CD14-positive monocyte (primary cell): ENCODE data around the gene RIOK3. TPM values are rescaled to one million over a fixed set of nuclear protein-coding genes. Genes with fewer than 3 reads are reported as not detected.

Experiments used
- DNase-seq, 3 donors: peaks; one replicate each; pipeline ENCODE4 v3.0.0-alpha.2; 2011 to 2022
- H2AFZ ChIP-seq: 2 replicates; pipeline ENCODE4 v1.6.0; 2012; ENCODE audit warnings: mild to moderate bottlenecking, low read depth, low read length, inconsistent platforms; ENCODE audit not compliant: insufficient read depth, poor library complexity, severe bottlenecking
- H3K27ac ChIP-seq, 2 donors: 1 replicate in 1 of 2; 2 replicates in 1 of 2; pipeline ENCODE4 v1.5.1; 2012 to 2013; ENCODE audit warnings: low read length in 2 of 2, control low read depth in 1 of 2, inconsistent platforms in 1 of 2, low read depth in 1 of 2, mild to moderate bottlenecking in 1 of 2
- H3K27me3 ChIP-seq, 2 donors: one replicate each; pipeline versions ENCODE4 v1.6.0 to v1.6.1; 2011 to 2013; ENCODE audit warnings: low read length in 2 of 2; ENCODE audit not compliant: control insufficient read depth in 2 of 2, insufficient read depth in 2 of 2
- H3K36me3 ChIP-seq, 2 donors: replicated peaks in 1 of 2; 1 replicate in 1 of 2; 2 replicates in 1 of 2; pipeline versions ENCODE4 v1.5.1 to v1.6.1; 2012 to 2013; ENCODE audit warnings: low read length in 2 of 2, control low read depth in 1 of 2, inconsistent platforms in 1 of 2, mild to moderate bottlenecking in 1 of 2; ENCODE audit not compliant: insufficient read depth in 2 of 2, control insufficient read depth in 1 of 2
- H3K4me1 ChIP-seq, 2 donors: 1 replicate in 1 of 2; 2 replicates in 1 of 2; pipeline versions ENCODE4 v1.5.1 to v1.6.1; 2012 to 2013; ENCODE audit warnings: low read length in 2 of 2, control low read depth in 1 of 2, inconsistent platforms in 1 of 2, mild to moderate bottlenecking in 1 of 2, moderate library complexity in 1 of 2; ENCODE audit not compliant: insufficient read depth in 2 of 2, control insufficient read depth in 1 of 2
- H3K4me2 ChIP-seq: replicated peaks from 2 replicates; pipeline ENCODE3; 2012; ENCODE audit warnings: low read length, moderate library complexity, mild to moderate bottlenecking; ENCODE audit not compliant: poor library complexity, severe bottlenecking; ENCODE audit errors: extremely low read depth
- H3K4me3 ChIP-seq, 3 experiments: fragments of 200-600 bp in 1 of 3; sonication (generic) in 1 of 3; replicated peaks in 1 of 3; 1 replicate in 2 of 3; 2 replicates in 1 of 3; pipeline ENCODE4 v1.5.1; 2011 to 2013; ENCODE audit warnings: low read length in 3 of 3, mild to moderate bottlenecking in 3 of 3, control low read depth in 2 of 3, low read depth in 2 of 3, inconsistent platforms in 1 of 3, moderate library complexity in 1 of 3
- H3K79me2 ChIP-seq: 2 replicates; pipeline ENCODE4 v1.6.0; 2012; ENCODE audit warnings: mild to moderate bottlenecking, control low read depth, inconsistent platforms, low read length, moderate library complexity; ENCODE audit not compliant: insufficient read depth
- H3K9ac ChIP-seq: 2 replicates; pipeline ENCODE4 v1.6.0; 2017; ENCODE audit warnings: low read length, mild to moderate bottlenecking; ENCODE audit not compliant: insufficient read depth, poor library complexity, severe bottlenecking
- H3K9me3 ChIP-seq, 2 donors: replicated peaks in 1 of 2; 1 replicate in 1 of 2; 2 replicates in 1 of 2; pipeline versions ENCODE4 v1.5.1 to v1.6.1; 2012 to 2013; ENCODE audit warnings: low read length in 2 of 2, control low read depth in 1 of 2; ENCODE audit not compliant: control insufficient read depth in 1 of 2, insufficient read depth in 1 of 2
- H4K20me1 ChIP-seq: 2 replicates; pipeline ENCODE4 v1.6.0; 2012; ENCODE audit warnings: mild to moderate bottlenecking, low read length, control low read depth, moderate library complexity; ENCODE audit not compliant: insufficient read depth
- H3K27ac Mint-ChIP-seq, 7 donors: one replicate each; pipeline ENCODE4 v1.8.0; 2020; ENCODE audit warnings: mild to moderate bottlenecking in 7 of 7, mixed read lengths in 7 of 7, moderate library complexity in 6 of 7, inconsistent platforms in 2 of 7
- H3K27me3 Mint-ChIP-seq, 3 donors: one replicate each; pipeline ENCODE4 v1.8.0; 2021 to 2022; ENCODE audit warnings: low read depth in 3 of 3, mild to moderate bottlenecking in 3 of 3, mixed read lengths in 3 of 3, moderate library complexity in 3 of 3, inconsistent platforms in 1 of 3
- H3K36me3 Mint-ChIP-seq, 2 donors: one replicate each; pipeline ENCODE4 v1.8.0; 2020; ENCODE audit warnings: mixed read lengths in 2 of 2, inconsistent platforms in 1 of 2, mild to moderate bottlenecking in 1 of 2
- H3K4me1 Mint-ChIP-seq: one replicate; pipeline ENCODE4 v1.8.0; 2020; ENCODE audit warnings: mild to moderate bottlenecking, mixed read lengths
- H3K4me3 Mint-ChIP-seq, 2 donors: one replicate each; pipeline ENCODE4 v1.8.0; 2020; ENCODE audit warnings: mild to moderate bottlenecking in 2 of 2, mixed read lengths in 2 of 2, moderate library complexity in 1 of 2
- H3K9me3 Mint-ChIP-seq, 7 donors: one replicate each; pipeline ENCODE4 v1.8.0; 2020 to 2022; ENCODE audit warnings: mixed read lengths in 7 of 7, mild to moderate bottlenecking in 6 of 7, moderate library complexity in 6 of 7, inconsistent platforms in 2 of 7
- WGBS: methylation state at CpG from one replicate; pipeline ENCODE4 v1.1.5; 2013; ENCODE audit warnings: missing lambda C conversion rate; ENCODE audit not compliant: insufficient coverage; 5-methylcytosine and 5-hydroxymethylcytosine counted together
- intact Hi-C, 2 donors: fragments of 100-400 bp; cut with micrococcal nuclease; formaldehyde crosslinking; loops; one replicate each; pipeline versions ENCODE4 v1.15.0 to v1.15.1; 2023
- polyA plus RNA-seq, 3 donors: library from polyadenylated mRNA; depleted of rRNA in 1 of 3; unstranded in 2 of 3; stranded (reverse) in 1 of 3; fragments of 300-500 nt in 2 of 3; fragments of >200 nt in 1 of 3; fragmentation: Illumina TruSeq in 2 of 3; gene quantifications; 1 replicate in 2 of 3; 2 replicates in 1 of 3; pipeline ENCODE4 v1.2.3, GENCODE V29; 2012 to 2021
- TF ChIP-seq, protein P1 (sequence below): fragments of 200-600 bp; IDR thresholded peaks from one replicate; pipeline ENCODE4 v1.8.0; 2022; ENCODE audit warnings: antibody characterized with exemption, mild to moderate bottlenecking

RIOK3 gene
- polyA plus RNA-seq, 3 donors: 50.9 to 79.7 (median 62.2) TPM

DNA sequence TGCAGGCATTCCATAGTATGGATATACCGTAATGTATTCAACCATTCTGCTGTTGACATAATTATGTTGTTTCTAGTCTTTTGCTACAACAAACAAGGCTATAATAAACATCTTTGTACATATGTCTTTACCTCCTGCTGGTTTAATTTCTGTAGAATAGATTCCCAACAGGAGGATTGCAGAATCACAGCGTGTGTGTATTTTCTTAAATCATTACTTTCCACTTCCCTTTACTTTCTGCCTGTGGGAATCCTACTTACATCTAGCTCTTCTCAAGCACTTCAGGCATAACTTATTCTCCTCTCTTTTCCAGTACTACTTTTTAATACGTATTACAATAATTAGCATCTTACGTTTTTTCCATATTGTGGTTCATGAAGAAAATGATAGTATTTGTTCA lies 13.0 kb upstream of the RIOK3 start:
- H3K4me3 Mint-ChIP-seq: no peak overlapping the region
- no CpG with 5 or more reads among the region's 4 CpGs for WGBS

DNA sequence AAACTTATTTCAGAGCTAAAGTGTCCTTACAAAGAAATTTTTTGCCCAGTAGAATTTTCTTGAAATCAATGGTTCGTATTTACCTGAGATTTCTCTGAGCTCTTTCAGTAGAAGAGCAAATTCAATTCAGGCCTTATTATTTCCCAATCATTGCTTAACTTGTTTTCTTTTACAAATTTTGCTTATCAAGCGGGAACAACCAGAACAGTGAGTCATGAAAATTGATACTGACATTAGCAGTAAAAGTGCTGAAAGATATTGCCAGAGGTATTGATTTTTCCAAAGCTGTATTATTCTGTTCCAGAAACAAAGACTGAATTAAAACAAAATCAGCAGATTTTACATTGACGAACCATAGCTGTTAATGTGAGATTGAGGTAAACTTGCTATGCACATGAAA lies 10.1 kb upstream of the RIOK3 start:
- no peaks in the 10 kb centered on the region for H3K27me3 Mint-ChIP-seq
- intact Hi-C loops: no loop called here
- no peak for DNase-seq
- H4K20me1 ChIP-seq: no peaks in the 10 kb centered on the region
- no peak overlapping the region for H3K4me2 ChIP-seq
- H3K36me3 Mint-ChIP-seq: no peaks in the 10 kb centered on the region
- no peaks in the 10 kb centered on the region for H3K36me3 ChIP-seq
- peaks cover 13% of the 10 kb centered on the region for H3K4me1 Mint-ChIP-seq
- H3K4me3 ChIP-seq: no peak overlapping the region
- H3K9me3 ChIP-seq: no peaks in the 10 kb centered on the region
- H3K9me3 Mint-ChIP-seq: peaks cover 0 to 3% (median 0%) of the 10 kb centered on the region in 7 donors
- no peak overlapping the region for H3K9ac ChIP-seq
- H3K27ac Mint-ChIP-seq: no peak overlapping the region
- H3K4me3 Mint-ChIP-seq: no peak overlapping the region
- no peaks in the 10 kb centered on the region for H3K79me2 ChIP-seq
- TF ChIP-seq, protein P1, sequence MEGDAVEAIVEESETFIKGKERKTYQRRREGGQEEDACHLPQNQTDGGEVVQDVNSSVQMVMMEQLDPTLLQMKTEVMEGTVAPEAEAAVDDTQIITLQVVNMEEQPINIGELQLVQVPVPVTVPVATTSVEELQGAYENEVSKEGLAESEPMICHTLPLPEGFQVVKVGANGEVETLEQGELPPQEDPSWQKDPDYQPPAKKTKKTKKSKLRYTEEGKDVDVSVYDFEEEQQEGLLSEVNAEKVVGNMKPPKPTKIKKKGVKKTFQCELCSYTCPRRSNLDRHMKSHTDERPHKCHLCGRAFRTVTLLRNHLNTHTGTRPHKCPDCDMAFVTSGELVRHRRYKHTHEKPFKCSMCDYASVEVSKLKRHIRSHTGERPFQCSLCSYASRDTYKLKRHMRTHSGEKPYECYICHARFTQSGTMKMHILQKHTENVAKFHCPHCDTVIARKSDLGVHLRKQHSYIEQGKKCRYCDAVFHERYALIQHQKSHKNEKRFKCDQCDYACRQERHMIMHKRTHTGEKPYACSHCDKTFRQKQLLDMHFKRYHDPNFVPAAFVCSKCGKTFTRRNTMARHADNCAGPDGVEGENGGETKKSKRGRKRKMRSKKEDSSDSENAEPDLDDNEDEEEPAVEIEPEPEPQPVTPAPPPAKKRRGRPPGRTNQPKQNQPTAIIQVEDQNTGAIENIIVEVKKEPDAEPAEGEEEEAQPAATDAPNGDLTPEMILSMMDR: no peak
- no peak overlapping the region for H2AFZ ChIP-seq
- no peaks in the 10 kb centered on the region for H3K27me3 ChIP-seq
- WGBS: no CpG with 5 or more reads among the region's 3 CpGs
- no peak overlapping the region for H3K27ac ChIP-seq
- H3K4me1 ChIP-seq: peaks cover 4 to 14% of the 10 kb centered on the region in 2 donors

More for the DNA sequence above, 13.0 kb upstream of the RIOK3 start:
- peaks cover 0 to 3% (median 0%) of the 10 kb centered on the region in 3 donors for H3K27me3 Mint-ChIP-seq
- Histone ChIP-seq H3K27ac (no peak overlapping the region), H4K20me1 (no peaks in the 10 kb centered on the region), H3K4me3 (no peak overlapping the region), H3K9ac (no peak overlapping the region), H2AFZ (peak overlapping the region; percentile 5), H3K79me2 (no peaks in the 10 kb centered on the region), H3K36me3 (no peaks in the 10 kb centered on the region), H3K4me1 (peaks cover 14 to 25% of the 10 kb centered on the region in 2 donors), H3K27me3 (no peaks in the 10 kb centered on the region), H3K9me3 (no peaks in the 10 kb centered on the region), H3K4me2 (no peak overlapping the region)
- intact Hi-C loops: no loop called here
- TF ChIP-seq, protein P1: no peak
- H3K9me3 Mint-ChIP-seq: peaks cover 0 to 2% (median 0%) of the 10 kb centered on the region in 7 donors
- H3K4me1 Mint-ChIP-seq: peaks cover 24% of the 10 kb centered on the region
- no peaks in the 10 kb centered on the region for H3K36me3 Mint-ChIP-seq
- no peak for DNase-seq
- peak overlapping the region in 2 of 7 donors; percentile 18 to 65 for H3K27ac Mint-ChIP-seq
